Heart left ventricle (tissue), 16 donors: ENCODE results near the gene NFASC. TPM values are rescaled to one million over a fixed set of nuclear protein-coding genes. Genes with fewer than 3 reads are reported as not detected.

Experiments used
- ATAC-seq, 4 donors: fragments of 200-7000 bp; cut with Tn5 transposase; one replicate each; pipeline ENCODE4 v1.9.1; 2020 to 2022; ENCODE audit warnings: moderate library complexity in 4 of 4, mild to moderate bottlenecking in 3 of 4, moderate number of reproducible peaks in 1 of 4
- DNase-seq, 5 donors: peaks; one replicate each; pipeline ENCODE4 v3.0.0-alpha.2; 2020
- H3K27ac ChIP-seq, 12 donors: fragments of 200-600 bp; sonication (generic) in 4 of 12; one replicate each; pipeline versions ENCODE4 v1.5.0 to v1.8.0; 2016 to 2022; ENCODE audit warnings: mild to moderate bottlenecking in 2 of 12
- H3K27me3 ChIP-seq, 9 donors: fragments of 200-600 bp; sonication (generic) in 2 of 9; one replicate each; pipeline versions ENCODE4 v1.5.1 to v1.8.0; 2016 to 2022; ENCODE audit warnings: mild to moderate bottlenecking in 3 of 9
- H3K36me3 ChIP-seq, 9 donors: fragments of 200-600 bp; sonication (generic) in 2 of 9; one replicate each; pipeline versions ENCODE4 v1.5.0 to v1.8.0; 2018 to 2022; ENCODE audit warnings: mild to moderate bottlenecking in 2 of 9
- H3K4me1 ChIP-seq, 12 donors: fragments of 200-600 bp; sonication (generic) in 4 of 12; one replicate each; pipeline versions ENCODE4 v1.5.0 to v1.8.0; 2016 to 2022; ENCODE audit warnings: mild to moderate bottlenecking in 3 of 12
- H3K4me3 ChIP-seq, 12 donors: fragments of 200-600 bp; sonication (generic) in 4 of 12; one replicate each; pipeline versions ENCODE4 v1.5.0 to v1.8.0; 2017 to 2022; ENCODE audit warnings: mild to moderate bottlenecking in 9 of 12, moderate library complexity in 4 of 12
- H3K9me3 ChIP-seq, 12 donors: fragments of 200-600 bp; sonication (generic) in 4 of 12; one replicate each; pipeline versions ENCODE4 v1.5.0 to v1.8.0; 2016 to 2022; ENCODE audit warnings: mild to moderate bottlenecking in 1 of 12
- POLR2A ChIP-seq, 2 donors: fragments of 450-650 bp; IDR thresholded peaks; one replicate each; pipeline ENCODE4 v1.6.1; 2017; ENCODE audit warnings: antibody characterized with exemption in 2 of 2, mild to moderate bottlenecking in 2 of 2, moderate library complexity in 2 of 2
- WGBS, 4 donors: extraction: QIAGEN DNeasy Blood & Tissue Kit in 2 of 4; methylation state at CpG; one replicate each; pipeline versions ENCODE4 v1.1.5 to v1.1.7; 2013 to 2018; 5-methylcytosine and 5-hydroxymethylcytosine counted together
- intact Hi-C, 10 donors: fragments of 100-400 bp; cut with DNase I; formaldehyde crosslinking; loops; one replicate each; pipeline versions ENCODE4 v1.11.1 to v1.14.2; 2022
- polyA plus RNA-seq, 2 donors: library from polyadenylated mRNA; stranded (reverse); fragments of 200-250 nt; gene quantifications; one replicate each; pipeline ENCODE4 v1.2.3, GENCODE V29; 2013
- total RNA-seq, 9 donors: library from RNA; depleted of rRNA in 2 of 9; stranded (reverse); fragments of >200 nt in 2 of 9; fragmentation: NEBNext Ultra II Directional in 3 of 9; extraction: Animal tissue kit (Norgen Biotek cat#: 25700) in 3 of 9; gene quantifications; one replicate each; pipeline versions ENCODE4 v1.1.0 to v1.2.4, GENCODE V29; 2016 to 2023
- TF ChIP-seq, protein P1 (sequence below), 12 donors: fragments of 200-600 bp; sonication (generic) in 4 of 12; IDR thresholded peaks; one replicate each; pipeline versions ENCODE4 v1.5.0 to v1.8.0; 2018 to 2022; ENCODE audit warnings: antibody characterized with exemption in 12 of 12, mild to moderate bottlenecking in 5 of 12
- donor health status: ischemic (EF 13 %, LVEDD 7.1; RV severe dilation, severe dysfunction).
- donor health status: healthy with polysubstance abuse.
- donor health status: DM: no; HTN: yes; CAD: no.
- donor health status: DM: no; HTN: no; CAD: no.
- donor health status: ischemic (EF 25% LVEDD 6.9; RV normal size, moderate dysfunction).
- donor health status: ischemic (EF 25% LVEDD 5.7; RV mildly dilated, moderate dysfunction).
- donor health status: healthy.
- donor health status: DM: yes; HTN: yes; CAD: no.
- donor health status: ischemic (EF 35%, LVEDD 5.7; RV mildly dilated, moderate dysfunction).
- donor health status: nonischemic (EF 11% LVEDD 7.7; RV severe dilation, severe dysfunction).
- donor health status: DM: yes; HTN: yes; CAD: no.
- donor health status: PGD.
- donor health status: ischemic (EF 29% LVEDD 5.4; RV normal size, mild dysfunction).
- donor health status: nonischemic (EF 23%, LVEDD 6.1; RV moderate dilation, normal function).

The NFASC gene
- total and polyA plus RNA-seq, 11 donors: 2.5 to 14.6 (median 10.3) TPM

DNA sequence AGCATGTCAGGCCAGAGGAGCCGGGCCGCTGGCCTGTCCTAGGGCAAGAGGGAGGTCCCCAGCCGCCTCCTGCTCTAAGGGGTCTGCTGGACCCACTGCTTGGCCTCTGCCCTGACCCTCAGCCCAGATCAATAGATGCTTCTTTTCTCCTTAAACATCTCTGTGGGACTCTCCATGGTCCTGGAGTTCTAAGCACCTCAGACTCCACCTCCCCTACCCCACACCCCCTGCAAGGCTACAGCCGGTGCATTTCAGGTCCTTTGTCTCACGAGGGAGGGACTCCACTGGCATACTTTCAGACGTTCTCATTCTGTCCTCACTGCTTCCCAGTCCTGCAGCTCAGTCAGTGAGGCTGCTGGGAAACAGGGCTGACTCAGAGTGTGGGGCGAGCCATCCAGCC, 183.4 kb downstream of the NFASC start:
- WGBS, 4 donors: 52 to 61% (median 57%) methylated on average over 7 of the region's 7 CpGs
- Histone ChIP-seq H3K9me3 (no peaks in the 10 kb centered on the region), H3K27me3 (peaks cover 0 to 21% (median 0%) of the 10 kb centered on the region in 9 donors), H3K4me1 (no peaks in the 10 kb centered on the region), H3K36me3 (no peaks in the 10 kb centered on the region), H3K27ac (no peak overlapping the region), H3K4me3 (no peak overlapping the region)
- intact Hi-C loops: no loop called here
- DNase-seq: no peak
- peak in 1 of 4 donors; percentile 11 for ATAC-seq
- TF ChIP-seq, protein P1, sequence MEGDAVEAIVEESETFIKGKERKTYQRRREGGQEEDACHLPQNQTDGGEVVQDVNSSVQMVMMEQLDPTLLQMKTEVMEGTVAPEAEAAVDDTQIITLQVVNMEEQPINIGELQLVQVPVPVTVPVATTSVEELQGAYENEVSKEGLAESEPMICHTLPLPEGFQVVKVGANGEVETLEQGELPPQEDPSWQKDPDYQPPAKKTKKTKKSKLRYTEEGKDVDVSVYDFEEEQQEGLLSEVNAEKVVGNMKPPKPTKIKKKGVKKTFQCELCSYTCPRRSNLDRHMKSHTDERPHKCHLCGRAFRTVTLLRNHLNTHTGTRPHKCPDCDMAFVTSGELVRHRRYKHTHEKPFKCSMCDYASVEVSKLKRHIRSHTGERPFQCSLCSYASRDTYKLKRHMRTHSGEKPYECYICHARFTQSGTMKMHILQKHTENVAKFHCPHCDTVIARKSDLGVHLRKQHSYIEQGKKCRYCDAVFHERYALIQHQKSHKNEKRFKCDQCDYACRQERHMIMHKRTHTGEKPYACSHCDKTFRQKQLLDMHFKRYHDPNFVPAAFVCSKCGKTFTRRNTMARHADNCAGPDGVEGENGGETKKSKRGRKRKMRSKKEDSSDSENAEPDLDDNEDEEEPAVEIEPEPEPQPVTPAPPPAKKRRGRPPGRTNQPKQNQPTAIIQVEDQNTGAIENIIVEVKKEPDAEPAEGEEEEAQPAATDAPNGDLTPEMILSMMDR (IDR thresholded peaks at IDR 0.05): no peak
- TF ChIP-seq POLR2A (IDR thresholded peaks at IDR 0.05): no peak

DNA sequence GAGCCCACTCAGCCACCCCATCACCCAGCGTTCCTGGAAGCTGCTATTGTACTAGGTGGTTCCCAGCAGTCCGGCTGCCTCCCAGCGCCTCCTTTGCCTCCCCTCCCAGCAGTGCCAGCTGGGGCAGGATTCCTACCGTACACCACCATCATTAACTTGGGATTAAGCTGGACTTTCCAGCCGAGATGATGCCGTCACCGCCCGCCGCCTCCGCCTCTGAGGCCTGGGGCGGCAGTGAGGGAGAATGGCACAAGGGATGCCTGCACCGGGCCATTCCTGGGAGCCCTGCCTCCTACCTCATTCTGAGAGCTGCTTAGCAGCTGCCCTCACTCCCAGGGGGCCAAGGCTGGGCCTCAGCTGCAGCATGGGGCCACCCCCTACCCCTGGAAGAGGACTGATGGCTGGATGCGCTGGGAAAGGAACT, 185.5 kb downstream of the NFASC start:
- peak in 1 of 5 donors; percentile 31 for DNase-seq
- no peaks in the 10 kb centered on the region for H3K9me3 ChIP-seq
- no peak overlapping the region for H3K27ac ChIP-seq
- no peaks in the 10 kb centered on the region for H3K36me3 ChIP-seq
- peaks cover 0 to 21% (median 0%) of the 10 kb centered on the region in 9 donors for H3K27me3 ChIP-seq
- H3K4me1 ChIP-seq: no peaks in the 10 kb centered on the region
- no peak for TF ChIP-seq POLR2A (IDR thresholded peaks at IDR 0.05)
- TF ChIP-seq, protein P1 (IDR thresholded peaks at IDR 0.05): no peak
- no peak for ATAC-seq
- whole genome bisulfite sequencing, 4 donors: 85 to 91% (median 89%) methylated on average over 12 to 13 of the region's 13 CpGs
- no peak overlapping the region for H3K4me3 ChIP-seq
- intact Hi-C loops: loop anchor here in 1 of 10 donors (5.0 kb wide), 1 partner anchor 64 kb away; no protein-coding TSS in a partner anchor

DNA sequence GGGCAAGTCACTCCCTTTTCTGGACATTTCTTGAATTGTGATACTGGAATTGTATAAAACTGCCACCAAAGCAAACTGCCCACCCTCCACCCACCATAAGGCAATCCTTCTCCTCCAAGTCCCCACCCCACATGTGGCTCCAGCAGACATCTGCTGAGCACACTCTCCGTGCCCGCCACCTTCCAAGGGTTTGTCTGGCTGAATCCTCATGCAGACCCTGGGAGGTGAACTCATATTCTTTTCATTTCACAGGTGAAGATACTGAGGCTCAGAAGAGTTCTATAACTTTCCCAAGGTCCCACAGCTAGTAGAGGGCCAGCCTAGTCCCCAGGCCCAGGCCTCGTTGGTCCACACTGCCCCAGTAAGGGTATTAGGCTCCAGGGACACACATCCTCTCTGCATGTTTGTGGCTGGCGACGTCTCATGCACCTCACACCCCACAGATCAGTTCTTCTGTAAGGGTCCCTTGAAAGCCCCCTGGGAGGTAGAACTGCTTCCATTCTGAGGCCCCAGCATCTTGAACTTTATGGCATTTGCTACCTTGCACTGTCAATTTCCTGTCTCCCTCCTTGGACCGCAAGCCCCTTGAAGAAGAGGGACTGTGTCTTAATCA, 186.4 kb downstream of the NFASC start:
- H3K4me1 ChIP-seq: peaks cover 0 to 8% (median 0%) of the 10 kb centered on the region in 12 donors
- 92 to 97% (median 95%) methylated on average over 6 of the region's 6 CpGs for WGBS, 4 donors
- H3K27ac ChIP-seq: no peak overlapping the region
- peaks cover 0 to 21% (median 0%) of the 10 kb centered on the region in 9 donors for H3K27me3 ChIP-seq
- intact Hi-C loops: loop anchor here in 1 of 10 donors (5.0 kb wide), 1 partner anchor 65 kb away; no protein-coding TSS in a partner anchor
- TF ChIP-seq POLR2A (IDR thresholded peaks at IDR 0.05): no peak
- TF ChIP-seq, protein P1 (IDR thresholded peaks at IDR 0.05): no peak
- H3K4me3 ChIP-seq: no peak overlapping the region
- DNase-seq: peak in 1 of 5 donors; percentile 15
- no peak for ATAC-seq
- no peaks in the 10 kb centered on the region for H3K9me3 ChIP-seq
- no peaks in the 10 kb centered on the region for H3K36me3 ChIP-seq

DNA sequence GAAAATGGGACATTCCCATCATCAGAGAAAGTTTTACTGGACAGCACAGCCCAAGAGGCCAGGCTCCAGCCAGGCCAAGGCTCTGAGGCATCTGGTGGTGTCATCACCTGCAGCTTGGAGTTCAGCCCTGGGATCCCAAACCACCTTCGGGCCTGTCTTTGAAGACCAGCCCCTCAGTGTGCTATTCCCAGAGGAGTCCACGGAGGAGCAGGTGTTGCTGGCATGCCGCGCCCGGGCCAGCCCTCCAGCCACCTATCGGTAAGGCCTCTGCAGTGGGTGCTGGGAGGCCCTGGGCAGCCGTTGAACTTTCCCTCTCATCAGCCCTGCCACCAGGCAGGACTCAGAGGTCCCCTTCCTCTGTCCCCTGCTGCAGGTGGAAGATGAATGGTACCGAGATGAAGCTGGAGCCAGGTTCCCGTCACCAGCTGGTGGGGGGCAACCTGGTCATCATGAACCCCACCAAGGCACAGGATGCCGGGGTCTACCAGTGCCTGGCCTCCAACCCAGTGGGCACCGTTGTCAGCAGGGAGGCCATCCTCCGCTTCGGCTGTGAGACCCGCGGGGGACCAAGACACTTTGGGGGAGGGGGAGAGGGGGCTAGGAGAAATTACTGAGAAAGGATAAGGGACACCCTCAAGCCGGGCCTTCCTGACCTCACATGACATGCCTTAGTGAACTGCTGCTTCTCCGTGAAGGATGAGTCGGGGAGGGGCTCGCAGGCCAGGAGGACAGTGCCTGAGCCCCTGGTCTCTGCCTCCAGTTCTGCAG, 187.3 kb downstream of the NFASC start:
- DNase-seq (peak in 1 of 5 donors; percentile 22), ATAC-seq (no peak)
- Histone ChIP-seq H3K9me3 (no peaks in the 10 kb centered on the region), H3K4me1 (peaks cover 0 to 8% (median 0%) of the 10 kb centered on the region in 12 donors), H3K27me3 (peaks cover 0 to 13% (median 0%) of the 10 kb centered on the region in 9 donors), H3K4me3 (no peak overlapping the region), H3K36me3 (no peaks in the 10 kb centered on the region), H3K27ac (no peak overlapping the region)
- intact Hi-C loops: loop anchor here in 1 of 10 donors (5.0 kb wide), 1 partner anchor 66 kb away; no protein-coding TSS in a partner anchor
- TF ChIP-seq, protein P1 (IDR thresholded peaks at IDR 0.05): no peak
- TF ChIP-seq POLR2A (IDR thresholded peaks at IDR 0.05): no peak
- 89 to 92% (median 90%) methylated on average over 6 to 19 of the region's 19 CpGs for WGBS, 4 donors
